ENCODE measurements around the gene SARS2.
A peak's percentile ranks its signal among the peaks of the same experiment; 100 is the strongest.

SARS2 gene

GRCh38 chr19:38911388-38912001 lies 19.1 kb downstream of the SARS2 start:
- TF ChIP-seq TAF1 (IDR thresholded peaks at IDR 0.05; ENCODE audit: borderline replicate concordance, low read depth, low read length) (no peak), POLR2A (IDR thresholded peaks at IDR 0.05; ENCODE audit: low read depth, low read length) (no peak), POLR2AphosphoS5 (IDR thresholded peaks at IDR 0.05; ENCODE audit: low read depth, low read length) (no peak)
- FAIRE-seq (no peak), DNase-seq (ENCODE audit: insufficient read length) (no peak)

- DNase-seq (ENCODE audit: insufficient read length) (no peak), FAIRE-seq (no peak)
- TF ChIP-seq POLR2AphosphoS5 (IDR thresholded peaks at IDR 0.05; ENCODE audit: low read depth, low read length) = no peak
- no peak for TF ChIP-seq TAF1 (IDR thresholded peaks at IDR 0.05; ENCODE audit: borderline replicate concordance, low read depth, low read length)
- TF ChIP-seq POLR2A (IDR thresholded peaks at IDR 0.05; ENCODE audit: low read depth, low read length) = no peak
Measured at GRCh38 chr19:38910488-38910887, 20.1 kb downstream of the SARS2 start.

GRCh38 chr19:38908911-38909310 lies 21.7 kb downstream of the SARS2 start:
- TF ChIP-seq TAF1 (IDR thresholded peaks at IDR 0.05; ENCODE audit: borderline replicate concordance, low read depth, low read length) (no peak), POLR2A (IDR thresholded peaks at IDR 0.05; ENCODE audit: low read depth, low read length) (no peak), POLR2AphosphoS5 (IDR thresholded peaks at IDR 0.05; ENCODE audit: low read depth, low read length) (no peak)
- FAIRE-seq = no peak
- no peak for DNase-seq (ENCODE audit: insufficient read length)

GRCh38 chr19:38907670-38908069 lies 22.9 kb downstream of the SARS2 start:
- no peak for DNase-seq (ENCODE audit: insufficient read length)
- FAIRE-seq = no peak
- no peak for TF ChIP-seq POLR2A (IDR thresholded peaks at IDR 0.05; ENCODE audit: low read depth, low read length)
- TF ChIP-seq POLR2AphosphoS5 (IDR thresholded peaks at IDR 0.05; ENCODE audit: low read depth, low read length) = no peak
- no peak for TF ChIP-seq TAF1 (IDR thresholded peaks at IDR 0.05; ENCODE audit: borderline replicate concordance, low read depth, low read length)

- TF ChIP-seq TAF1 (IDR thresholded peaks at IDR 0.05; ENCODE audit: borderline replicate concordance, low read depth, low read length) (no peak), POLR2A (IDR thresholded peaks at IDR 0.05; ENCODE audit: low read depth, low read length) (no peak), POLR2AphosphoS5 (IDR thresholded peaks at IDR 0.05; ENCODE audit: low read depth, low read length) (no peak)
- FAIRE-seq = no peak
- no peak for DNase-seq (ENCODE audit: insufficient read length)
Measured at GRCh38 chr19:38907227-38907626, 23.3 kb downstream of the SARS2 start.

DNA sequence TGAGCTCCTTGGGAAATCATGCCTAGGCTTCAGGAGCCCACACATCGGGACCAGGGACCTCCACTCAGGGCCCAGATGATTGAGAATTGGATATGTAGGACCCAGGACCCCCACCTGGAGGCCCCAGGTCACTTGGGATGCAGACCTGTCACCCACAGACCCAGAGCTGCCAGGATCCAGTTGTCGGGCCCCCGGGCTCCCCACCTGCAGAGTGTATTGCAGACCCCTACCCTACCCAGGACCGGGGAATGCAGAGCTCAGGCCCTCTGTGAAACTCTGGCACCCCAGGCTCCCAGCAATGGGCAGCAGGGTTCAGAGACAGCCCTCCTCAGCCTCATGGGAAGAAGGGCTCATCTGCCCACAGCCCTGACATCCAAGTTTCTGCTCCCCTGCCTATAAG lies 24.9 kb downstream of the SARS2 start:
- TF ChIP-seq POLR2AphosphoS5 (IDR thresholded peaks at IDR 0.05; ENCODE audit: low read depth, low read length) (no peak), TAF1 (IDR thresholded peaks at IDR 0.05; ENCODE audit: borderline replicate concordance, low read depth, low read length) (no peak), POLR2A (IDR thresholded peaks at IDR 0.05; ENCODE audit: low read depth, low read length) (no peak)
- DNase-seq (ENCODE audit: insufficient read length) (no peak), FAIRE-seq (no peak)

DNA sequence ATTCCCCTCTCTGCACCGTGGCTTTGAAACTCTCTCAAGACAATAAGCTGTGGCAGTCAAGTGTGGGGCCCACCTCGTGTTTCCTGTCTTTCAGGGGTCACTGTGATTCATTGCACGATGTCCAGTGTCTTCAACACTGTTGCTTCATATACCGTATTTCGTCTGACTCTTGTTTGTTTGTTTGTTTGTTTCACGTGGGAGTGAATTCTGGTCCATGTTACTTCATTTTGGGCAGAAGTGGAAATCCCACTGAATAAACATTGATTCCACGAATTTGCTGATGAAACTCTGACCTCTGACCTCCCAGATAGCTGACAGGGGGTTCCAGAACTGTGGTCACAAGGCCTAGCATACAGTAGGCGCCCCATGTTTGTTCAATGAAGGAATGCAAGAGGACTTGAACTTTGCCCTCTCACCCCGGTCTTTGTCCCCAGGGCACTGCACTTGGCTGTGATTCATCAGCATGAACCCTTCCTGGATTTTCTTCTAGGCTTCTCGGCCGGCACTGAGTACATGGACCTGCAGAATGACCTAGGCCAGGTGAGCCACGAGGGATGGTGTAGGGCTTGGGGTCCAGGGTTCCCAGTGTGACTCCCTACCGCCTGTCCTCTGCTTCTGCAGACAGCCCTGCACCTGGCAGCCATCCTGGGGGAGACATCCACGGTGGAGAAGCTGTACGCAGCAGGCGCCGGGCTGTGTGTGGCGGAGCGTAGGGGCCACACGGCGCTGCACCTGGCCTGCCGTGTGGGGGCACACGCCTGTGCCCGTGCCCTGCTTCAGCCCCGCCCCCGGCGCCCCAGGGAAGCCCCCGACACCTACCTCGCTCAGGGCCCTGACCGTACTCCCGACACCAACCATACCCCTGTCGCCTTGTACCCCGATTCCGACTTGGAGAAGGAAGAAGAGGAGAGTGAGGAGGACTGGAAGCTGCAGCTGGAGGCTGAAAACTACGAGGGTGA lies 25.7 kb downstream of the SARS2 start:
- TF ChIP-seq POLR2A (IDR thresholded peaks at IDR 0.05; ENCODE audit: low read depth, low read length) = no peak
- no peak for TF ChIP-seq POLR2AphosphoS5 (IDR thresholded peaks at IDR 0.05; ENCODE audit: low read depth, low read length)
- no peak for TF ChIP-seq TAF1 (IDR thresholded peaks at IDR 0.05; ENCODE audit: borderline replicate concordance, low read depth, low read length)
- FAIRE-seq (no peak), DNase-seq (ENCODE audit: insufficient read length) (no peak)

DNA sequence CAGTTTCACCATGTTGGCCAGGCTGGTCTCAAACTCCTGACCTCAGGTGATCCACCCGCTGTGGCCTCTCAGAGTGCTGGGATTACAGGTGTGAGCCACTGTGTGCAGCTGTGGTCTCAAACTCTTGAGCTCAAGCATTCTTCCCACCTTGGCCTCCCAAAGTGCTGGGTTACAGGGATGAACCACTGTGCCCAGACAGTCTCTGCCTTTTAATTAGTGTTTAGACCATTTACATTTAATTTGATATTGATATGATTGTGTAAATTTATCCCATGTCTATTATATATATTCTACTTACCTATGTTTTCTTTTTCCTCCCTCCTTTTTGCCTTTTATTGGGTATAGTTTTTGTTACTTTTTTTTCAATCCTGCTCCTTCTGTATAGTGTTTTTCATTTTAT lies 28.9 kb downstream of the SARS2 start:
- DNase-seq (ENCODE audit: insufficient read length) (no peak), FAIRE-seq (no peak)
- TF ChIP-seq POLR2A (IDR thresholded peaks at IDR 0.05; ENCODE audit: low read depth, low read length) (no peak), TAF1 (IDR thresholded peaks at IDR 0.05; ENCODE audit: borderline replicate concordance, low read depth, low read length) (no peak), POLR2AphosphoS5 (IDR thresholded peaks at IDR 0.05; ENCODE audit: low read depth, low read length) (no peak)

GRCh38 chr19:38900743-38901190 lies 29.8 kb downstream of the SARS2 start:
- no peak for FAIRE-seq
- DNase-seq (ENCODE audit: insufficient read length) = no peak
- no peak for TF ChIP-seq POLR2A (IDR thresholded peaks at IDR 0.05; ENCODE audit: low read depth, low read length)
- no peak for TF ChIP-seq TAF1 (IDR thresholded peaks at IDR 0.05; ENCODE audit: borderline replicate concordance, low read depth, low read length)
- TF ChIP-seq POLR2AphosphoS5 (IDR thresholded peaks at IDR 0.05; ENCODE audit: low read depth, low read length) = no peak

GRCh38 chr19:38900202-38900629 lies 30.3 kb downstream of the SARS2 start:
- FAIRE-seq = no peak
- no peak for TF ChIP-seq POLR2AphosphoS5 (IDR thresholded peaks at IDR 0.05; ENCODE audit: low read depth, low read length)
- no peak for TF ChIP-seq POLR2A (IDR thresholded peaks at IDR 0.05; ENCODE audit: low read depth, low read length)
- DNase-seq (ENCODE audit: insufficient read length) = no peak

- peak; percentile 99 for FAIRE-seq
- DNase-seq (ENCODE audit: insufficient read length) = peak; percentile 97
- TF ChIP-seq TAF1 (IDR thresholded peaks at IDR 0.05; ENCODE audit: borderline replicate concordance, low read depth, low read length) (no peak), POLR2A (IDR thresholded peaks at IDR 0.05; ENCODE audit: low read depth, low read length) (peak; percentile 49; the same call in 1 of the 2 replicates), POLR2AphosphoS5 (IDR thresholded peaks at IDR 0.05; ENCODE audit: low read depth, low read length) (0 out of 2 replicates have a peak, but pooled peaks have one; percentile 11)
Measured at GRCh38 chr19:38899447-38900201, 30.9 kb downstream of the SARS2 start, which contains the start of the genes NFKBIB and SIRT2. NFKBIB (plus strand) TSS chr19:38899969; CDS start chr19:38900033, 64 bp downstream. SIRT2 (minus strand) TSS chr19:38899618; CDS start chr19:38899521, 97 bp downstream.
